ENCODE data around the gene EXOC3L1. TPM values are rescaled to one million over a fixed set of nuclear protein-coding genes. Genes with fewer than 3 reads are reported as not detected.

EXOC3L1 gene
- total and polyA plus RNA-seq, 2 of the 4 experiments (the other 2 are of a cell fraction): not detected

- Histone ChIP-seq H3K56ac (ENCODE audit: extremely low read depth, insufficient read depth, low read length) (no peak overlapping the region), H3K4ac (ENCODE audit: low read depth, low read length) (no peak overlapping the region), H2AFZ (replicated peaks; ENCODE audit: low read length, poor library complexity) (no peak overlapping the region), H2BK5ac (ENCODE audit: low read depth, low read length, poor library complexity, severe bottlenecking) (no peak overlapping the region), H2BK15ac (ENCODE audit: low read depth, low read length) (no peak overlapping the region), H2AK9ac (replicated peaks; ENCODE audit: low read depth, low read length, poor library complexity) (no peak overlapping the region), H2BK120ac (ENCODE audit: low read depth, low read length) (no peak overlapping the region), H3K4me2 (ENCODE audit: low read depth, low read length) (no peak overlapping the region), H3K36me3 (ENCODE audit: control insufficient read depth, insufficient read depth, low read length) (peaks cover 4% of the 10 kb centered on the region; the same call in 1 of the 2 replicates), H2BK20ac (ENCODE audit: low read depth, low read length) (no peak overlapping the region), H3K27me3 (ENCODE audit: control insufficient read depth, insufficient read depth, low read length) (no peaks in the 10 kb centered on the region), H3K18ac (ENCODE audit: low read depth, low read length) (no peak overlapping the region), H3K9me1 (ENCODE audit: insufficient read depth, low read length) (peaks cover 13% of the 10 kb centered on the region), H3K4me3 (ENCODE audit: insufficient read depth, low read depth, low read length) (no peak overlapping the region), H2AK5ac (ENCODE audit: low read depth, low read length) (no peak overlapping the region), H3K14ac (replicated peaks; ENCODE audit: low read depth, low read length) (no peak overlapping the region), H3K79me1 (ENCODE audit: low read depth in 1 of 2, low read length in 2 of 2) (peaks cover 0 to 4% of the 10 kb centered on the region in 2 experiments; a peak in 1 of 4 replicates), H3K9ac (ENCODE audit: low read depth, low read length) (no peak overlapping the region), H3K23ac (ENCODE audit: low read depth, low read length) (no peak overlapping the region), H3K9me3 (ENCODE audit: control insufficient read depth, insufficient read depth, low read length) (no peaks in the 10 kb centered on the region), H3K4me1 (ENCODE audit: control insufficient read depth, insufficient read depth, low read length) (peaks cover 5% of the 10 kb centered on the region), H4K5ac (ENCODE audit: low read depth, low read length) (no peak overlapping the region), H4K91ac (ENCODE audit: insufficient read depth, low read depth, low read length) (no peak overlapping the region), H4K8ac (ENCODE audit: low read depth in 2 of 2, low read length in 2 of 2) (no peak overlapping the region), H4K20me1 (ENCODE audit: insufficient read depth, low read length) (0 out of 2 replicates have a peak, but pooled peaks cover 3% of the 10 kb centered on the region), H3K27ac (ENCODE audit: insufficient read depth, low read length) (no peak overlapping the region)
- TF ChIP-seq, protein P1, sequence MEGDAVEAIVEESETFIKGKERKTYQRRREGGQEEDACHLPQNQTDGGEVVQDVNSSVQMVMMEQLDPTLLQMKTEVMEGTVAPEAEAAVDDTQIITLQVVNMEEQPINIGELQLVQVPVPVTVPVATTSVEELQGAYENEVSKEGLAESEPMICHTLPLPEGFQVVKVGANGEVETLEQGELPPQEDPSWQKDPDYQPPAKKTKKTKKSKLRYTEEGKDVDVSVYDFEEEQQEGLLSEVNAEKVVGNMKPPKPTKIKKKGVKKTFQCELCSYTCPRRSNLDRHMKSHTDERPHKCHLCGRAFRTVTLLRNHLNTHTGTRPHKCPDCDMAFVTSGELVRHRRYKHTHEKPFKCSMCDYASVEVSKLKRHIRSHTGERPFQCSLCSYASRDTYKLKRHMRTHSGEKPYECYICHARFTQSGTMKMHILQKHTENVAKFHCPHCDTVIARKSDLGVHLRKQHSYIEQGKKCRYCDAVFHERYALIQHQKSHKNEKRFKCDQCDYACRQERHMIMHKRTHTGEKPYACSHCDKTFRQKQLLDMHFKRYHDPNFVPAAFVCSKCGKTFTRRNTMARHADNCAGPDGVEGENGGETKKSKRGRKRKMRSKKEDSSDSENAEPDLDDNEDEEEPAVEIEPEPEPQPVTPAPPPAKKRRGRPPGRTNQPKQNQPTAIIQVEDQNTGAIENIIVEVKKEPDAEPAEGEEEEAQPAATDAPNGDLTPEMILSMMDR (conservative IDR thresholded peaks at IDR 0.05; ENCODE audit: low read depth, low read length): no peak
- no peak for TF ChIP-seq ELK1 (IDR thresholded peaks at IDR 0.05; ENCODE audit: borderline replicate concordance, low read depth, low read length)
- TF ChIP-seq MAFK (IDR thresholded peaks at IDR 0.05; ENCODE audit: low read depth, low read length): no peak
- no peak for TF ChIP-seq SMC3 (IDR thresholded peaks at IDR 0.05; ENCODE audit: low read depth, low read length)
- no peak for TF ChIP-seq BHLHE40 (IDR thresholded peaks at IDR 0.05; ENCODE audit: low read depth, low read length)
- no peak for TF ChIP-seq FOS (IDR thresholded peaks at IDR 0.05; ENCODE audit: low read depth, low read length)
- no peak for TF ChIP-seq RCOR1 (IDR thresholded peaks at IDR 0.05; ENCODE audit: insufficient replicate concordance, low read length)
- no peak for TF ChIP-seq RFX5 (IDR thresholded peaks at IDR 0.05; ENCODE audit: low read depth, low read length)
- no peak for TF ChIP-seq MAZ (IDR thresholded peaks at IDR 0.05; ENCODE audit: borderline replicate concordance, low read depth, low read length)
- no peak for TF ChIP-seq POLR2A (IDR thresholded peaks at IDR 0.05; ENCODE audit: low read depth, low read length)
- TF ChIP-seq RAD21 (IDR thresholded peaks at IDR 0.05; ENCODE audit: low read length): no peak
- TF ChIP-seq CEBPB (IDR thresholded peaks at IDR 0.05; ENCODE audit: low read depth, low read length): no peak
- TF ChIP-seq CHD1 (IDR thresholded peaks at IDR 0.05; ENCODE audit: low read depth, low read length): no peak
- TF ChIP-seq USF2 (IDR thresholded peaks at IDR 0.05; ENCODE audit: low read depth, low read length): no peak
- no peak for TF ChIP-seq NFE2L2 (IDR thresholded peaks at IDR 0.05; ENCODE audit: low read depth, low read length)
- no peak for TF ChIP-seq MXI1 (IDR thresholded peaks at IDR 0.05; ENCODE audit: borderline replicate concordance, low read depth, low read length)
- CTCF ChIA-PET: no interaction called here
- POLR2A ChIA-PET (ENCODE audit: unreplicated experiment): interaction anchor here (0.7 kb wide), 1 partner anchor 130 kb away, joined by 3 read pairs; no protein-coding TSS in a partner anchor
- intact Hi-C loops (cut with micrococcal nuclease): no loop called here
- ATAC-seq (ENCODE audit: low read depth) (no peak), DNase-seq (no peak)
- dilution Hi-C loops (cut with HindIII; ENCODE audit: low sequenced_read_pairs, unreplicated experiment): no loop called here
- BruUV-seq (replicated peaks): no TSS peak
- in situ Hi-C loops (cut with MboI; ENCODE audit: low sequenced_read_pairs): no loop called here
These were observed 22.8 kb upstream of the EXOC3L1 start for GRCh38 chr16:67212766-67213165.
